A549 (cell line): ENCODE measurements around the gene MPP2. TPM values are rescaled to one million over a fixed set of nuclear protein-coding genes. Genes with fewer than 3 reads are reported as not detected.

Experiments used
- ATAC-seq, 2 experiments: fragments of 200-7000 bp in 1 of 2; fragments of >200 bp in 1 of 2; cut with Nextera tagmentation in 1 of 2; cut with Tn5 transposase in 1 of 2; 3 replicates each; pipeline versions ENCODE4 v1.8.0 to v1.9.1; 2018 to 2020; ENCODE audit warnings: mild to moderate bottlenecking in 1 of 2, moderate library complexity in 1 of 2
- CTCF ChIA-PET: fragments of 300-600 bp; sonication (Branson Sonifier 250); formaldehyde crosslinking; extraction: SDS; loops from one replicate; lab custom pipeline; 2021; ENCODE audit warnings: antibody characterized with exemption, inconsistent platforms; lab: Yijun Ruan, JAX
- POLR2A ChIA-PET: fragments of 350-600 bp; formaldehyde crosslinking; extraction: SDS; loops from one replicate; lab custom pipeline; 2021; ENCODE audit warnings: antibody characterized with exemption, inconsistent platforms; lab: Yijun Ruan, JAX
- DNase-seq, 2 experiments: peaks; one replicate each; pipeline versions ENCODE4 v3.0.0 to v3.0.0-alpha.2; 2011 to 2016; ENCODE audit warnings: low read depth in 1 of 2, low spot score in 1 of 2
- FAIRE-seq: peaks from 2 replicates; lab custom pipeline; 2011; peaks lifted over from hg19 to GRCh38; lab: Jason Lieb, UNC
- H3K27ac ChIP-seq, 2 experiments: fragments of >200 bp; sonication (Bioruptor Twin); formaldehyde crosslinking; 3 replicates each; pipeline ENCODE4 v1.5.1; 2016 to 2017
- H3K4me1 ChIP-seq: fragments of >200 bp; sonication (Bioruptor Twin); formaldehyde crosslinking; 3 replicates; pipeline ENCODE4 v1.6.1; 2016
- H3K4me2 ChIP-seq: fragments of >200 bp; sonication (Bioruptor Twin); formaldehyde crosslinking; 3 replicates; pipeline ENCODE4 v1.6.1; 2016
- H3K4me3 ChIP-seq: fragments of >200 bp; sonication (Bioruptor Twin); formaldehyde crosslinking; 3 replicates; pipeline ENCODE4 v1.5.1; 2016
- H3K9me3 ChIP-seq: fragments of >200 bp; sonication (Bioruptor Twin); formaldehyde crosslinking; 3 replicates; pipeline ENCODE4 v1.6.1; 2016
- CEBPB ChIP-seq, 2 experiments: fragments of >200 bp in 1 of 2; sonication (Bioruptor Twin) in 1 of 2; formaldehyde crosslinking in 1 of 2; IDR thresholded peaks; 2 replicates each; pipeline ENCODE4 v1.6.1; 2012 to 2016
- CHD2 ChIP-seq: fragments of 150-350 bp; IDR thresholded peaks from 2 replicates; pipeline ENCODE4 v1.6.1; 2014; ENCODE audit warnings: low read length; ENCODE audit not compliant: partially characterized antibody
- E2F6 ChIP-seq: IDR thresholded peaks from 2 replicates; pipeline ENCODE4 v1.6.1; 2012; ENCODE audit warnings: low read depth, borderline replicate concordance
- EHF ChIP-seq: fragments of 250-450 bp; sonication (Bioruptor Pico); IDR thresholded peaks from 2 replicates; pipeline ENCODE4 v1.5.0; 2020; ENCODE audit warnings: mild to moderate bottlenecking
- EHMT2 ChIP-seq: fragments of 200-600 bp; sonication (generic); IDR thresholded peaks from 2 replicates; pipeline ENCODE4 v1.6.1; 2016; ENCODE audit warnings: antibody characterized with exemption, low read depth, mild to moderate bottlenecking, moderate library complexity
- EP300 ChIP-seq, 2 experiments: fragments of >200 bp; sonication (Bioruptor Twin); formaldehyde crosslinking; IDR thresholded peaks; 2 replicates in 1 of 2; 3 replicates in 1 of 2; pipeline ENCODE4 v1.6.1; 2016 to 2017
- FOSL2 ChIP-seq, 2 experiments: fragments of 450-650 bp in 1 of 2; fragments of >200 bp in 1 of 2; sonication (Bioruptor Twin) in 1 of 2; formaldehyde crosslinking; IDR thresholded peaks; 2 replicates each; pipeline versions ENCODE4 v1.5.0 to v1.6.1; 2016 to 2020; ENCODE audit warnings: mild to moderate bottlenecking in 1 of 2, moderate library complexity in 1 of 2
- HDAC2 ChIP-seq: fragments of 200-600 bp; sonication (generic); IDR thresholded peaks from 2 replicates; pipeline ENCODE4 v1.6.1; 2016
- HOXB5 ChIP-seq: fragments of 250-450 bp; sonication (Bioruptor Pico); IDR thresholded peaks from 2 replicates; pipeline ENCODE4 v1.5.0; 2020; ENCODE audit warnings: mild to moderate bottlenecking, moderate library complexity
- JUNB ChIP-seq: fragments of >200 bp; sonication (Bioruptor Twin); formaldehyde crosslinking; IDR thresholded peaks from 2 replicates; pipeline ENCODE4 v1.6.1; 2016
- KDM1A ChIP-seq: fragments of 200-600 bp; sonication (generic); IDR thresholded peaks from 2 replicates; pipeline ENCODE4 v1.6.1; 2016; ENCODE audit warnings: low read depth, mild to moderate bottlenecking
- MAZ ChIP-seq: fragments of 150-350 bp; IDR thresholded peaks from 2 replicates; pipeline ENCODE4 v1.6.1; 2014; ENCODE audit warnings: antibody characterized with exemption, low read depth, low read length, borderline replicate concordance
- MYC ChIP-seq: IDR thresholded peaks from 2 replicates; pipeline ENCODE4 v1.6.1; 2012; ENCODE audit warnings: mild to moderate bottlenecking, inconsistent platforms, low read length, improper control_type of control experiment, borderline replicate concordance
- NFE2L2 ChIP-seq: fragments of 150-350 bp; conservative IDR thresholded peaks from 2 replicates; pipeline ENCODE4 v1.6.1; 2014; ENCODE audit warnings: low read length
- NR3C1 ChIP-seq: fragments of >200 bp; sonication (Bioruptor Twin); formaldehyde crosslinking; IDR thresholded peaks from 3 replicates; pipeline ENCODE4 v1.6.1; 2017
- PHF8 ChIP-seq: fragments of 200-600 bp; sonication (generic); IDR thresholded peaks from 2 replicates; pipeline ENCODE4 v1.6.1; 2016; ENCODE audit warnings: low read depth, mild to moderate bottlenecking, antibody characterized with exemption, moderate library complexity, borderline replicate concordance
- POLR2A ChIP-seq: IDR thresholded peaks from 2 replicates; pipeline ENCODE4 v1.6.1; 2012; ENCODE audit warnings: mild to moderate bottlenecking, low read length
- RARB ChIP-seq: fragments of 250-450 bp; sonication (Bioruptor Pico); IDR thresholded peaks from 2 replicates; pipeline ENCODE4 v1.8.0; 2021; ENCODE audit warnings: mild to moderate bottlenecking, moderate library complexity
- RCOR1 ChIP-seq: fragments of 150-350 bp; IDR thresholded peaks from 2 replicates; pipeline ENCODE4 v1.6.1; 2014; ENCODE audit warnings: antibody characterized with exemption, low read length, low read depth
- RFX5 ChIP-seq: fragments of 450-650 bp; IDR thresholded peaks from 2 replicates; pipeline ENCODE4 v1.7.1; 2014; ENCODE audit warnings: antibody characterized with exemption, mild to moderate bottlenecking, moderate library complexity
- SREBF2 ChIP-seq: fragments of 450-650 bp; IDR thresholded peaks from 2 replicates; pipeline ENCODE4 v1.6.1; 2014; ENCODE audit warnings: mild to moderate bottlenecking, moderate library complexity
- TP53 ChIP-seq: fragments of 250-450 bp; sonication (Bioruptor Pico); IDR thresholded peaks from 2 replicates; pipeline ENCODE4 v1.5.0; 2021; ENCODE audit warnings: mild to moderate bottlenecking, moderate library complexity
- USF2 ChIP-seq: fragments of 450-650 bp; IDR thresholded peaks from 2 replicates; pipeline ENCODE4 v1.6.1; 2014; ENCODE audit warnings: antibody characterized with exemption
- ZC3H11A ChIP-seq: fragments of 450-650 bp; IDR thresholded peaks from 2 replicates; pipeline ENCODE4 v1.6.1; 2014; ENCODE audit warnings: antibody characterized with exemption, mild to moderate bottlenecking
- ZFP36 ChIP-seq: fragments of 450-650 bp; IDR thresholded peaks from 2 replicates; pipeline ENCODE4 v1.6.1; 2014; ENCODE audit warnings: borderline replicate concordance; ENCODE audit not compliant: partially characterized antibody
- ZNF302 ChIP-seq: fragments of 250-450 bp; sonication (Bioruptor Pico); IDR thresholded peaks from 2 replicates; pipeline ENCODE4 v1.9.0; 2021; ENCODE audit warnings: inconsistent platforms, mild to moderate bottlenecking, moderate library complexity
- ZSCAN20 ChIP-seq: fragments of 250-450 bp; sonication (Bioruptor Pico); IDR thresholded peaks from 2 replicates; pipeline ENCODE4 v1.8.0; 2022; ENCODE audit warnings: mild to moderate bottlenecking, moderate library complexity
- WGBS: methylation state at CpG from one replicate; pipeline ENCODE4 v1.1.6; 2017; ENCODE audit errors: missing lambda C conversion rate; 5-methylcytosine and 5-hydroxymethylcytosine counted together
- polyA plus RNA-seq, 4 experiments: library from polyadenylated mRNA; depleted of rRNA in 3 of 4; stranded (reverse); fragments of >200 nt; fragmentation: RNase III in 1 of 4; extraction: RNeasy Plus Mini Kit Qiagen cat#74134 plus additional on column Dnase treatment in 1 of 4; gene quantifications; 2 replicates in 3 of 4; 3 replicates in 1 of 4; pipeline ENCODE4 v1.2.3, GENCODE V29; 2011 to 2017
- TF ChIP-seq, protein P1 (sequence below): fragments of 150-350 bp; IDR thresholded peaks from 2 replicates; pipeline ENCODE4 v1.6.1; 2014; ENCODE audit warnings: low read depth, mild to moderate bottlenecking, low read length
- TF ChIP-seq, protein P2 (sequence below): fragments of 250-450 bp; sonication (Bioruptor Pico); IDR thresholded peaks from 2 replicates; pipeline ENCODE4 v1.5.0; 2021; ENCODE audit warnings: mild to moderate bottlenecking, moderate library complexity, borderline replicate concordance
- TF ChIP-seq, protein P3 (sequence below): IDR thresholded peaks from 2 replicates; pipeline ENCODE4 v1.6.1; 2012

Gene MPP2
- polyA plus RNA-seq, 2 of the 4 experiments (the other 2 are of a cell fraction), result 3.8 to 4.2 TPM

GRCh38 chr17:43879723-43880419, 27.5 kb downstream of the MPP2 start:
- Histone ChIP-seq H3K9me3 (no peaks in the 10 kb centered on the region), H3K4me3 (no peak overlapping the region), H3K27ac (no peak overlapping the region), H3K4me1 (peaks cover 5% of the 10 kb centered on the region), H3K4me2 (no peak overlapping the region)
- FAIRE-seq (no peak), DNase-seq (no peak), ATAC-seq (peak; percentile 9 to 10; a peak in 3 of 6 replicates)
- 77% methylated on average over 20 of the region's 20 CpGs for WGBS
- ChIA-PET CTCF (interaction anchor here (0.6 to 9.7 kb wide), 34 partner anchors 9 to 396 kb away, joined by 3 to 412 read pairs (median 5); partner anchors contain the start of genes CD300LG, DHX8, HDAC5 and MPP2), POLR2A (no interaction called here)
- no peak for TF ChIP-seq NFE2L2
- no peak for TF ChIP-seq POLR2A
- no peak for TF ChIP-seq HOXB5
- no peak for TF ChIP-seq CEBPB (IDR thresholded peaks at IDR 0.05)
- peak; percentile 50 for TF ChIP-seq ZFP36
- no peak for TF ChIP-seq MAZ
- TF ChIP-seq JUNB, result no peak

GRCh38 chr17:43878260-43879175, 28.8 kb downstream of the MPP2 start:
- peak overlapping the region; percentile 42; the same call in 2 of the 3 replicates for H3K4me2 ChIP-seq
- no peak for TF ChIP-seq TP53
- no peak for TF ChIP-seq CHD2
- no peak for TF ChIP-seq ZC3H11A
- TF ChIP-seq JUNB, result no peak
- no peak for TF ChIP-seq ZSCAN20
- no peak for TF ChIP-seq HDAC2
- TF ChIP-seq NFE2L2, result no peak
- TF ChIP-seq EP300 (IDR thresholded peaks at IDR 0.05), result no peak
- TF ChIP-seq MYC, result no peak
- no peak for TF ChIP-seq RARB (CRISPR knock-in tag)
- 0 out of 2 replicates have a peak, but pooled peaks have one; percentile 31 for TF ChIP-seq E2F6
- TF ChIP-seq, protein P1, sequence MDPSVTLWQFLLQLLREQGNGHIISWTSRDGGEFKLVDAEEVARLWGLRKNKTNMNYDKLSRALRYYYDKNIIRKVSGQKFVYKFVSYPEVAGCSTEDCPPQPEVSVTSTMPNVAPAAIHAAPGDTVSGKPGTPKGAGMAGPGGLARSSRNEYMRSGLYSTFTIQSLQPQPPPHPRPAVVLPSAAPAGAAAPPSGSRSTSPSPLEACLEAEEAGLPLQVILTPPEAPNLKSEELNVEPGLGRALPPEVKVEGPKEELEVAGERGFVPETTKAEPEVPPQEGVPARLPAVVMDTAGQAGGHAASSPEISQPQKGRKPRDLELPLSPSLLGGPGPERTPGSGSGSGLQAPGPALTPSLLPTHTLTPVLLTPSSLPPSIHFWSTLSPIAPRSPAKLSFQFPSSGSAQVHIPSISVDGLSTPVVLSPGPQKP, result no peak
- TF ChIP-seq EHF (CRISPR knock-in tag), result no peak
- no peak for TF ChIP-seq HOXB5
- no peak for TF ChIP-seq FOSL2 (IDR thresholded peaks at IDR 0.05)
- TF ChIP-seq FOSL2 (CRISPR knock-in tag; IDR thresholded peaks at IDR 0.05), result peak; percentile 24; the same call in 1 of the 2 replicates
- TF ChIP-seq, protein P2, sequence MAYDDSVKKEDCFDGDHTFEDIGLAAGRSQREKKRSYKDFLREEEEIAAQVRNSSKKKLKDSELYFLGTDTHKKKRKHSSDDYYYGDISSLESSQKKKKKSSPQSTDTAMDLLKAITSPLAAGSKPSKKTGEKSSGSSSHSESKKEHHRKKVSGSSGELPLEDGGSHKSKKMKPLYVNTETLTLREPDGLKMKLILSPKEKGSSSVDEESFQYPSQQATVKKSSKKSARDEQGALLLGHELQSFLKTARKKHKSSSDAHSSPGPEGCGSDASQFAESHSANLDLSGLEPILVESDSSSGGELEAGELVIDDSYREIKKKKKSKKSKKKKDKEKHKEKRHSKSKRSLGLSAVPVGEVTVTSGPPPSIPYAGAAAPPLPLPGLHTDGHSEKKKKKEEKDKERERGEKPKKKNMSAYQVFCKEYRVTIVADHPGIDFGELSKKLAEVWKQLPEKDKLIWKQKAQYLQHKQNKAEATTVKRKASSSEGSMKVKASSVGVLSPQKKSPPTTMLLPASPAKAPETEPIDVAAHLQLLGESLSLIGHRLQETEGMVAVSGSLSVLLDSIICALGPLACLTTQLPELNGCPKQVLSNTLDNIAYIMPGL, result no peak
- TF ChIP-seq PHF8, result no peak
- no peak for TF ChIP-seq NR3C1
- no peak for TF ChIP-seq POLR2A
- no peak for TF ChIP-seq SREBF2
- no peak for TF ChIP-seq RFX5
- TF ChIP-seq, protein P3, sequence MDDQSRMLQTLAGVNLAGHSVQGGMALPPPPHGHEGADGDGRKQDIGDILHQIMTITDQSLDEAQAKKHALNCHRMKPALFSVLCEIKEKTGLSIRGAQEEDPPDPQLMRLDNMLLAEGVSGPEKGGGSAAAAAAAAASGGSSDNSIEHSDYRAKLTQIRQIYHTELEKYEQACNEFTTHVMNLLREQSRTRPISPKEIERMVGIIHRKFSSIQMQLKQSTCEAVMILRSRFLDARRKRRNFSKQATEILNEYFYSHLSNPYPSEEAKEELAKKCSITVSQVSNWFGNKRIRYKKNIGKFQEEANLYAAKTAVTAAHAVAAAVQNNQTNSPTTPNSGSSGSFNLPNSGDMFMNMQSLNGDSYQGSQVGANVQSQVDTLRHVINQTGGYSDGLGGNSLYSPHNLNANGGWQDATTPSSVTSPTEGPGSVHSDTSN, result no peak
- no peak for TF ChIP-seq KDM1A
- no peak for TF ChIP-seq USF2
- no peak for TF ChIP-seq RCOR1
- no peak for TF ChIP-seq ZNF302 (CRISPR knock-in tag)
- TF ChIP-seq ZFP36, result no peak
- TF ChIP-seq EHMT2, result no peak

More at GRCh38 chr17:43878260-43879175, 28.8 kb downstream of the MPP2 start:
- CTCF ChIA-PET, result interaction anchor here (0.5 to 9.7 kb wide), 62 partner anchors 8 to 757 kb away, joined by 3 to 412 read pairs (median 5); partner anchors contain the start of genes CD300LG, CFAP97D1, MPP2 and NAGS
- no peak overlapping the region for H3K4me3 ChIP-seq
- FAIRE-seq (peak; percentile 51), DNase-seq (peak; percentile 87 to 98), ATAC-seq (peak; percentile 83 to 94)
- POLR2A ChIA-PET, result interaction anchor here (0.6 to 1.0 kb wide), 2 partner anchors 10 to 68 kb away, joined by 3 read pairs; no protein-coding TSS in a partner anchor
- WGBS, result 18% methylated on average over 12 of the region's 13 CpGs
- H3K27ac ChIP-seq, result peak overlapping the region; percentile 33 to 54; a peak in 4 of 6 replicates
- no peaks in the 10 kb centered on the region for H3K9me3 ChIP-seq
- peaks cover 5% of the 10 kb centered on the region for H3K4me1 ChIP-seq
